Endothelial cell of umbilical vein (primary cell): ENCODE results near the gene C13orf46. TPM values are rescaled to one million over a fixed set of nuclear protein-coding genes. Genes with fewer than 3 reads are reported as not detected.

Experiments
- BruUV-seq: library from RNA; stranded (reverse); fragments of 400-500 nt; replicated peaks from 2 replicates; lab custom pipeline; 2021; lab: Mats Ljungman, UMichigan
- CTCF ChIA-PET: fragments of 300-600, 350-600 bp; sonication (Branson Sonifier 250); formaldehyde crosslinking; loops from one replicate; lab custom pipeline; 2021; ENCODE audit warnings: antibody characterized with exemption, inconsistent platforms; lab: Charles Lee
- POLR2A ChIA-PET: fragments of 300-600, 350-600 bp; sonication (Branson Sonifier 250); formaldehyde crosslinking; loops from one replicate; lab custom pipeline; 2021; ENCODE audit warnings: antibody characterized with exemption, inconsistent platforms; lab: Charles Lee
- DNase-seq: peaks from one replicate; pipeline ENCODE4 v3.0.0-alpha.2; 2011; ENCODE audit warnings: low read depth, low spot score
- FAIRE-seq: peaks from 2 replicates; lab custom pipeline; 2011; peaks lifted over from hg19 to GRCh38; lab: Jason Lieb, UNC
- H2AFZ ChIP-seq: 2 replicates; pipeline ENCODE4 v1.6.0; 2012; ENCODE audit warnings: low read depth, low read length, control low read depth, inconsistent platforms
- H3K27ac ChIP-seq: 2 replicates; pipeline ENCODE4 v1.5.1; 2011; ENCODE audit warnings: low read depth, mild to moderate bottlenecking, control low read depth, low read length, moderate library complexity; ENCODE audit not compliant: insufficient read depth
- H3K27me3 ChIP-seq, 2 experiments: 2 replicates each; pipeline versions ENCODE4 v1.6.0 to v1.6.1; 2011; ENCODE audit warnings: low read length in 2 of 2, mixed read lengths in 1 of 2; ENCODE audit not compliant: control insufficient read depth in 2 of 2, insufficient read depth in 2 of 2
- H3K36me3 ChIP-seq, 2 experiments: 2 replicates in 1 of 2; 3 replicates in 1 of 2; pipeline ENCODE4 v1.5.1; 2011; ENCODE audit warnings: low read length in 2 of 2, mild to moderate bottlenecking in 1 of 2, moderate library complexity in 1 of 2; ENCODE audit not compliant: control insufficient read depth in 2 of 2, insufficient read depth in 2 of 2; ENCODE audit errors: extremely low read depth in 1 of 2
- H3K4me1 ChIP-seq: 3 replicates; pipeline ENCODE4 v1.5.1; 2011; ENCODE audit warnings: mild to moderate bottlenecking, low read length; ENCODE audit not compliant: control insufficient read depth, insufficient read depth; ENCODE audit errors: extremely low read depth
- H3K4me2 ChIP-seq: 2 replicates; pipeline ENCODE4 v1.6.1; 2011; ENCODE audit warnings: low read length, control low read depth, mixed read lengths; ENCODE audit not compliant: insufficient read depth
- H3K4me3 ChIP-seq, 3 experiments: fragments of 200-600 bp in 1 of 3; sonication (generic), shearing (Covaris generic) in 1 of 3; replicated peaks in 1 of 3; 2 replicates each; pipeline ENCODE4 v1.5.1; 2011 to 2016; ENCODE audit warnings: control low read depth in 3 of 3, low read length in 3 of 3, mild to moderate bottlenecking in 2 of 3, inconsistent platforms in 1 of 3, low read depth in 1 of 3, moderate library complexity in 1 of 3; ENCODE audit not compliant: insufficient read depth in 1 of 3
- H3K79me2 ChIP-seq: 2 replicates; pipeline ENCODE4 v1.6.0; 2012; ENCODE audit warnings: low read length, inconsistent platforms; ENCODE audit not compliant: control insufficient read depth, insufficient read depth
- H3K9ac ChIP-seq: replicated peaks from 2 replicates; pipeline ENCODE3; 2011; ENCODE audit warnings: low read length, control low read depth; ENCODE audit not compliant: insufficient read depth; ENCODE audit errors: extremely low read depth
- H3K9me1 ChIP-seq: replicated peaks from 3 replicates; pipeline ENCODE4 v1.6.0; 2011; ENCODE audit warnings: mild to moderate bottlenecking, low read length; ENCODE audit not compliant: control insufficient read depth, insufficient read depth; ENCODE audit errors: extremely low read depth
- H3K9me3 ChIP-seq: replicated peaks from 2 replicates; pipeline ENCODE4 v1.5.1; 2012; ENCODE audit warnings: low read length, inconsistent platforms; ENCODE audit not compliant: control insufficient read depth, insufficient read depth
- H4K20me1 ChIP-seq: replicated peaks from 2 replicates; pipeline ENCODE3; 2011; ENCODE audit warnings: mild to moderate bottlenecking, low read length; ENCODE audit not compliant: control insufficient read depth, insufficient read depth; ENCODE audit errors: extremely low read depth
- EZH2 ChIP-seq: IDR thresholded peaks from 2 replicates; pipeline ENCODE4 v1.6.1; 2012; ENCODE audit warnings: borderline replicate concordance, low read depth, mild to moderate bottlenecking, moderate library complexity, low read length, inconsistent platforms; ENCODE audit not compliant: severe bottlenecking
- FOS ChIP-seq: IDR thresholded peaks from 2 replicates; pipeline ENCODE4 v1.6.1; 2011; ENCODE audit warnings: mild to moderate bottlenecking, low read length, moderate library complexity, borderline replicate concordance; ENCODE audit not compliant: insufficient read depth
- GATA2 ChIP-seq: IDR thresholded peaks from 2 replicates; pipeline ENCODE4 v1.7.0; 2011; ENCODE audit warnings: low read depth, mild to moderate bottlenecking, moderate library complexity, mixed read lengths, low read length; ENCODE audit not compliant: insufficient read length, insufficient read depth
- JUN ChIP-seq: IDR thresholded peaks from 2 replicates; pipeline ENCODE4 v1.6.1; 2011; ENCODE audit warnings: borderline replicate concordance, low read depth; ENCODE audit not compliant: insufficient read length, insufficient read depth
- MYC ChIP-seq: IDR thresholded peaks from one replicate; pipeline ENCODE4 v1.6.1; 2011; ENCODE audit warnings: mild to moderate bottlenecking, low read depth, low read length
- POLR2A ChIP-seq: IDR thresholded peaks from 2 replicates; pipeline ENCODE4 v1.6.1; 2012; ENCODE audit warnings: low read depth, mild to moderate bottlenecking, control low read depth, low read length
- POLR2AphosphoS5 ChIP-seq: IDR thresholded peaks from 2 replicates; pipeline ENCODE4 v1.6.1; 2012; ENCODE audit warnings: low read depth, mild to moderate bottlenecking, control low read depth, low read length, moderate library complexity; ENCODE audit not compliant: insufficient read depth
- dilution Hi-C: fragments of 300-500 bp; cut with MboI; formaldehyde crosslinking; loops from one replicate; pipeline ENCODE4 v1.15.0; 2019; ENCODE audit warnings: low sequenced_read_pairs; ENCODE audit not compliant: extremely low pct_ligation_motif_present
- intact Hi-C: fragments of 100-400 bp; cut with micrococcal nuclease; formaldehyde crosslinking; loops from one replicate; pipeline ENCODE4 v1.10.0; 2022
- polyA plus RNA-seq, 4 experiments: library from polyadenylated mRNA; depleted of rRNA in 3 of 4; stranded (reverse) in 3 of 4; unstranded in 1 of 4; fragments of >200 nt; gene quantifications; 2 replicates each; pipeline versions ENCODE4 v1.2.1 to v1.2.3, GENCODE V29; 2011 to 2012; ENCODE audit warnings: missing spikeins in 1 of 4
- total RNA-seq: library from RNA; stranded (reverse); gene quantifications from 2 replicates; pipeline ENCODE4 v1.2.3, GENCODE V29; 2021
- TF ChIP-seq, protein P1 (sequence below), 2 donors: IDR thresholded peaks; 1 replicate in 1 of 2; 2 replicates in 1 of 2; pipeline ENCODE4 v1.5.1; 2011; ENCODE audit warnings: low read length in 2 of 2, mild to moderate bottlenecking in 2 of 2, moderate library complexity in 2 of 2, control low read depth in 1 of 2, inconsistent platforms in 1 of 2, low read depth in 1 of 2; ENCODE audit not compliant: insufficient read depth in 1 of 2; ENCODE audit errors: extremely low read depth in 1 of 2
- TF ChIP-seq, protein P2 (sequence below): IDR thresholded peaks from 2 replicates; pipeline ENCODE4 v1.6.1; 2011; ENCODE audit not compliant: insufficient read depth, insufficient read length

The C13orf46 gene
- total and polyA plus RNA-seq, 2 donors (not counting 3 experiments of a cell fraction or from before 2014, with no cell fraction given) = 1.3 to 1.7 TPM

DNA sequence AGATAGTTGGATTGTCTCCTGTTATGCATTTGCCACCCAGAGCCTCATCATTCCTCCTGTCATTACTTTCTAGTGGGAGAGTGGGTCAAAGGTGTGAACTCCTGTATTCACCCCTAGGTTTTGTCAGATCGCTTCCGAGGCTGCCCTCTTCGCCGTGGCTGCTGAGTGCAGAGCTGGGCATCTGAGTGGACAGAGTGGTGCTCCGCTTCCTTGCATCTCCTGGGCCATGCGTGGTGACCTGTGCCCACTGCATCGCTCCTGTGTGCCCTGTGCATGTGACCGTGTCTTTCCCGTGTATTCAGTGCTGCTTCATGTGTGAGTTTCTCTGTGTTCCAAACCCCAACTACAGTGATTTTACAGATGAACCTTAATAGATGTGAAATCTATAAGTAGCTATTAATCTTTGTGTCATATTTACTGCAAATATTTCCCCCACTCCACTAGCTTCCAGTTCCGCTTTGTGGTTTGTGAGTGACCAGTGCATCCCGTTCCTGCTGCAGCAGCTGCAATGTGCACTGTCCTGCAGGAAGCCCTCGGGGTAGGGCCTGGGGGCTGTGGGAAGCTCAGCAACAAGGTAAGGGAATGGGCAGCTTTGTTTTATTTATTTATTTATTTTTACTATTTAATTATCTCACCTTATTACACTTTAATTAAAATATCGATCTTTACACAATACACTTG, 53.1 kb downstream of the C13orf46 start:
- Histone ChIP-seq H3K27me3 (peaks cover 7 to 11% of the 10 kb centered on the region in 2 experiments), H3K36me3 (no peaks in the 10 kb centered on the region), H3K4me3 (no peak overlapping the region), H3K9ac (no peak overlapping the region), H3K9me3 (no peaks in the 10 kb centered on the region), H2AFZ (no peak overlapping the region), H3K9me1 (no peaks in the 10 kb centered on the region), H3K79me2 (no peaks in the 10 kb centered on the region), H3K4me2 (no peak overlapping the region), H3K27ac (no peak overlapping the region), H4K20me1 (no peaks in the 10 kb centered on the region), H3K4me1 (no peaks in the 10 kb centered on the region)
- BruUV-seq = no TSS peak
- no peak for TF ChIP-seq GATA2
- TF ChIP-seq FOS = no peak
- DNase-seq (no peak), FAIRE-seq (no peak)
- POLR2A ChIA-PET = no interaction called here
- CTCF ChIA-PET = interaction anchor here (1.0 to 1.8 kb wide), 2 partner anchors 17 to 27 kb away, joined by 3 to 5 read pairs; no protein-coding TSS in a partner anchor
- intact Hi-C loops = no loop called here
- dilution Hi-C loops = no loop called here

DNA sequence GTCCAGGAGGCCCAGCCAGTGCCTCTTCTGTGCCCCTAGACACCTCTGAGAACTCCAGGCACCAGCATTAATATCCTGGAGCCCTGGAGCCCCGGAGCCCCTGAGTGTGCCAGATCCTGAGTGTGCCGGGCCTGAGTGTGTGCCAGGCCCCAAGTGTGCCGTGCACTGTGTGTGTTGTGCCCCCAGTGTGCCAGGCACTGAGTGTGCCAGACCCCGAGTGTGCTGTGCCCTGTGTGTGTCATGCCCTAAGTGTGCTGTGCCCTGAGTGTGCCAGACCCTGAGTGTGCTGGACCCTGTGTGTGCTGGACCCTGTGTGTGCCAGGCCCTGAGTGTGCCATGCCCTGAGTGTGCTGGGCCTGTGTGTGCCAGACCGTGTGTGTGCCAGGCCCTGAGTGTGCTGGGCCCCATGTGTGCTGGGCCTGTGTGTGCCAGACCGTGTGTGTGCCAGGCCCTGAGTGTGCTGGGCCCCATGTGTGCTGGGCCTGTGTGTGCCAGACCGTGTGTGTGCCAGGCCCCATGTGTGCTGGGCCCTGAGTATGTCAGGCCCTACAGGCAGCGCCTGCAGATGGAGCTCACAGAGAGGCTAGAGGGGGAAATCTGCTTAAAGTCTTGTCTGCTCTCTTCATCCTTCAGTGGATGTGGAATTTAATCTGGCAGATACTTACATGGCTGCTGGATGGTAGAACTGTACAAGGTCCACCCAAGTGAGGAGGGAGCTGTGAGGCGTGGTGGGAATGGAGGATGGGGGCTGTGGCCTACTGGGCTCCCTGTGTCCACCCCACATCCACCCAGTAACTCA, 53.9 kb downstream of the C13orf46 start:
- H3K27me3 ChIP-seq = peaks cover 8 to 14% of the 10 kb centered on the region in 2 experiments
- H3K4me1 ChIP-seq = no peaks in the 10 kb centered on the region
- no peak overlapping the region for H3K4me2 ChIP-seq
- POLR2A ChIA-PET = no interaction called here
- no peaks in the 10 kb centered on the region for H3K9me1 ChIP-seq
- TF ChIP-seq MYC = no peak
- no peak for TF ChIP-seq GATA2
- TF ChIP-seq POLR2AphosphoS5 = no peak
- TF ChIP-seq, protein P1, sequence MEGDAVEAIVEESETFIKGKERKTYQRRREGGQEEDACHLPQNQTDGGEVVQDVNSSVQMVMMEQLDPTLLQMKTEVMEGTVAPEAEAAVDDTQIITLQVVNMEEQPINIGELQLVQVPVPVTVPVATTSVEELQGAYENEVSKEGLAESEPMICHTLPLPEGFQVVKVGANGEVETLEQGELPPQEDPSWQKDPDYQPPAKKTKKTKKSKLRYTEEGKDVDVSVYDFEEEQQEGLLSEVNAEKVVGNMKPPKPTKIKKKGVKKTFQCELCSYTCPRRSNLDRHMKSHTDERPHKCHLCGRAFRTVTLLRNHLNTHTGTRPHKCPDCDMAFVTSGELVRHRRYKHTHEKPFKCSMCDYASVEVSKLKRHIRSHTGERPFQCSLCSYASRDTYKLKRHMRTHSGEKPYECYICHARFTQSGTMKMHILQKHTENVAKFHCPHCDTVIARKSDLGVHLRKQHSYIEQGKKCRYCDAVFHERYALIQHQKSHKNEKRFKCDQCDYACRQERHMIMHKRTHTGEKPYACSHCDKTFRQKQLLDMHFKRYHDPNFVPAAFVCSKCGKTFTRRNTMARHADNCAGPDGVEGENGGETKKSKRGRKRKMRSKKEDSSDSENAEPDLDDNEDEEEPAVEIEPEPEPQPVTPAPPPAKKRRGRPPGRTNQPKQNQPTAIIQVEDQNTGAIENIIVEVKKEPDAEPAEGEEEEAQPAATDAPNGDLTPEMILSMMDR (IDR thresholded peaks at IDR 0.05; ENCODE audit: extremely low read depth in 1 of 2, insufficient read depth in 1 of 2, low read depth in 1 of 2, low read length in 2 of 2) = no peak
- TF ChIP-seq, protein P2, sequence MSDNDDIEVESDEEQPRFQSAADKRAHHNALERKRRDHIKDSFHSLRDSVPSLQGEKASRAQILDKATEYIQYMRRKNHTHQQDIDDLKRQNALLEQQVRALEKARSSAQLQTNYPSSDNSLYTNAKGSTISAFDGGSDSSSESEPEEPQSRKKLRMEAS = no peak
- no peak for TF ChIP-seq EZH2
- TF ChIP-seq POLR2A = no peak
- no peak for TF ChIP-seq FOS
- TF ChIP-seq JUN = no peak
- no peaks in the 10 kb centered on the region for H4K20me1 ChIP-seq
- no peak for DNase-seq
- CTCF ChIA-PET = interaction anchor here (1.0 to 1.8 kb wide), 3 partner anchors 16 to 27 kb away, joined by 3 to 5 read pairs (median 3); no protein-coding TSS in a partner anchor
- no peak overlapping the region for H3K27ac ChIP-seq
- H3K4me3 ChIP-seq = no peak overlapping the region
- no peak for FAIRE-seq
- no peaks in the 10 kb centered on the region for H3K9me3 ChIP-seq
- H3K9ac ChIP-seq = no peak overlapping the region
- dilution Hi-C loops (no loop called here), intact Hi-C loops (no loop called here)
- no peaks in the 10 kb centered on the region for H3K36me3 ChIP-seq
- H2AFZ ChIP-seq = no peak overlapping the region
- no TSS peak for BruUV-seq
- no peaks in the 10 kb centered on the region for H3K79me2 ChIP-seq
